HG03196 (cell line): ENCODE data around the gene SMIM44.

Experiments
- ATAC-seq: cut with Tn5 transposase; IDR thresholded peaks from one replicate; pipeline ENCODE4 v1.9.1; 2021; ENCODE audit not compliant: unreplicated experiment

Gene SMIM44

DNA sequence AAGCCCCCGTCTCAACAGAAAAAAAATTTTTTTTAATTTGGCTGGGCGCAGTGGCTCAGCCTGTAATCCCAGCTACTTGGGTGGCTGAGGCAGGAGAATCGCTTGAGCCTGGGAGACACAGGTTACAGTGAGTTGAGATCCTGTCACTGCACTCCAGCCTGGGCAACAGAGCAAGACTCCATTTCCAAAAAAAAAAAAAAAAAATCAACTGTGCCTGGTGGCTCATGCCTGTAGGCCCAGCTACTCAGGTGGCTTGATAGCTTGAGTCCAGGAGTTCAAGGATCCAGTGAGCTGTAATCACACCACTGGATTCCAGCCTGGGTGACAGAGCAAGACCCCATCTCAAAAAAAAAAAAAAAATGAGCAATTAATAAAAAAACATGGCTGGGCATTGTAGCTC is 18.5 kb upstream of the SMIM44 start:
- no peak for ATAC-seq

DNA sequence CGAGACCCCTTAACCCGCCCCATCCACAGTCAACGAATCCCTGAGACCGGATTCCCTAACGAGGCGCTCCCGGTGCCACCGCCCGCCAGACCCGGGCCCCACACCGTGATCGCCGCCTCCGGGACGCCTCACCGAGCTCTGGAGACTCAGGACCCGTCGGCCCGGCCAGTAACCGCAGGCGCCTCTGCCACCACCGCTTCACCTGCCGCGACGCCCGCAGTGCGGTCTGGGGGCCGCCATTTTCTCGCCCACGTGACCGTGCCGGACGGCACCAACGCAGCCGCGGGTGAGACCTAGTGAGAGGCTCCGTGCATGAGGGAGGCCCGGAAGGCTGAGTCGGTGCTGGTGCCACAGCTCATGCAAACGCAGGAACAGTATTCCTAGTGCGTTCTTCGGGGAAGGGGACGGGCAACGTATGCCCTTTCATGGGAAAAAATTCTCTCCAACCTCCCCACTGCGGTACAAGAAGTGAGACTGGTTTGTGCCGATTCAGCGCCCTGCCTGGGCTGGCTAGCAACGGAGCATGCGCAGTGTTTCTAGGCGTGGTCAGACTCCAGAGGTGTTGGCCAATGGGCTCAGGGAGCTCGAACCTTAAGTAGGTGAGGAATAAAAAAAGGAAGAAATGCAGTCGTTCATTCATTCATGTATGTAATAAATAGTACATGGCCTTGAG is 17.3 kb upstream of the SMIM44 start, which contains the start of gene DOHH:
Gene DOHH (minus strand): TSS at position 246 of the 673 bp plus-strand sequence. CDS start 3,860 bp downstream, outside the sequence.
- ATAC-seq, result peak; percentile 82

DNA sequence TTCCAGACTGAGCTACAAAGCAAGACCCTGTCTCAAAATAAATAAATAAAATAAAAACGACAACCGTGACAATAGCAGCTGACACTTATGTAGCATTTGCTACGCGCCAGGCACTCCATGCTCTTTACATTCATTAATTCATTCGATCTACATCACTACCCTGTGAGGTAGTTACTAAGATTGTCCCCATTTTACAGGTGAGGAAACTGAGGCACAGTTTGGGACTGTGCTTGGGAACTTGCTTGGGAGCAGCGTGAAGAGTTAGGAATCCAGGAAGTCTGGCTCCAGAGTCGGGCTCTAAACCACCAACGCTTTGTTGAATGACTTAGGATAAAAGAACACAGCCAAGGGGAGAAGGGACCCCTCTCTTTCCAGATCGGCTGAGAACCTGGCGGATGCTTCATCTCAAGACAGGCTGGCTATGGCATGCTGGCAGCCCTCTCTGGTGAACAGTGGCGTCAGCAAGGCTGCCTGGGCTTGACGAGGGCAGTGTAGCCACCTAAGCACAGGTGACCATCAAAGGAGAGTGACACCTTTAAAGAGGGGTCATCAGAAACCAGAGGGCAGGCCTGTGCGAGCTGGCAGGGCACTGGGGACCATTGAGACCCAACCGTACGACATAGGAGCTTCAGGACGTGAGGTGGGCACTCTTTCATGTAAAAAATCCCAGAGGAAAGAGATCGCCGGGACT is 16.6 kb upstream of the SMIM44 start:
- peak; percentile 6 for ATAC-seq

DNA sequence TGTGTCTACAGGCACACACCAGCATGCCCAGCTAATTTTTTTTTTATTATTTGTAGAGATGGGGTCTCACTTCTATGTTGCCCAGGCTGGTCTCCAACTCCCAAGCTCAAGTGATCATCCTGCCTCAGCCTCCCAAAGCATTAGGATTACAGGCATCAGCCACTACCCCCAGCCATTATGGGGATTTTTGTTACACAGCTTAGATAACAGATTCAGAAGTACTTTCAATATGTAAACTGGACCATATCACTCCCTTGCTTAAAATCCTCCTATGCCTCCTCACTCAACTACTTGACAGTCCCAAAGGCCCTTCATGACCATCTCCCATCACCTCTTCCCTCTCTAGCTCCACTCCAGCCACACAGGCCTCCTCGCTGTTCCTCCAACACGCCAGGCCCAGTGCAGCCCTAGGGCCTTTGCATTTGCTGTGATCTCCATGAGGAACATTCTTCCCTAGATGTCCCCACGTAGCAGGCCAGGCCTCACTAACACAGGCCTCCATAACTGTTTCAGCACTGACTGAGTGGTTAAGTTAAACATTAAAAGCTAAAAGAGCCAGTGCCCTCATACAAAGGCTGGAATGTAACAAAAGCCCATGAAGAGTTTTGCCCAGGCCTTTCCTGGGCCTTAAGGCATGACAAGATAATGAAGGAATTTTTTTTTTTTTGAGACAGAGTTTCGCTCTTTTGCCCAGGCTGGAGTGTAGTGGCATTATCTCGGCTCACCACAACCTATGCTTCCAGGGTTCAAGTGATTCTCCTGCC is 14.7 kb upstream of the SMIM44 start:
- ATAC-seq, result no peak

DNA sequence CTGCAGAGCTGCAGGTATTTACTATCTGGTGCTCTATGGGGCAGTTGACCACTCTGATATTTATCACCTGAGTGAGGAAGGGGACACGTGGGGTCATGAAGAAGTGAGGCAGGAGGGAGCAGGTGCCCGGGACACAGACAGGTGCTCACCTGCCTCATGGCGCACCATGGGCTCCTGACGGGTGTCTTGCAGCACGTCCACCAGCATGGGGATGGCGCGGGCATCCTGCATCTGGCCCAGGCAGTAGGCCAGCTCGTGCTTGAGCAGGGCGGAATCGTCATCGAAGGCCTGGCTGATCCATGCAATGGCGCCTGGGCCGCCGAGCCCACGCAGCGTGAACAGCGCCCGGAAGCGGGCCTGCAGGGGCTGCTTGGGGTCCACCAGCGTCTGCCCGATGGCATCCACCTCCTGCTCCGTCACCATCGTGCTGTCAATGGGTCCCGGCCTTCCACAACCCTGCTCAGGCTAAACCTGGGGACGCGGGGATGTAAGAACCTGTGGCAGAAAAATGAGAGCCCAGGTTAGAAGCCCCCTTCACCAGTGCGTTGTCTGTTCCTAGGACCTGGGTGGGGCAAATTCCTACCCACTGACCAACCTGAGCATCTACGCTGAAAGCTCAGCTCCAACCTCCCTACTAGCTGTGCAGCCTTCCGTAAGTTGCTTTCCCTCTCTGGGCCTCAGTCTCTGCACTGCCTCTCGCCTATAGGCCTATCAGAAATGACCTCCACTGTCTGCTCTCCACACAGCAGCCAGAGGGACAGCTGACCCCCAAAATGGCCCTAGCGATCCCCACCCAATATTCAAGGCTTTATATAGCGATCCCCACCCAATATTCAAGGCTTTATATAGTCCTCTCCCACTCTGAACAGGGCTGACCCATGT is 13.4 kb upstream of the SMIM44 start:
- ATAC-seq, result no peak

DNA sequence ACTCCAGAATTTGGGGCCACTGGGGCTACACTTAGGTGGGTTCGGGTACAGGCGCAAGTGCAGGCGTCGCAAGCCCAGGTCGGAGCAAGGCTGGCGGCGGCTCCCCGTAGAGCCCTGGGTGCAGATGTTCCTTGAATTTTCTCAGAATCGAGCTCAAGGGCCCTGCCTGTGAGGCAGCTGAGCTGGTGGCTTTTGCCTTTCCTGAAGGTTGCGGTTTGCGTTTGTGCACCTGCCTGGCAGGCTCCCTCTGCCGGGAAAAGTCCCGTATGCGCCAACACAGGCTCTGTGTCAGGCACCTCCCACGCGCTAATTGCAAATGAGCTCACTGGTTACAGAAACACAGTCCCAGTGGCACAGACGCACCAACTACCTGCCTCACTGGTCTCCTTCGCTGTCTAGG is 11.3 kb upstream of the SMIM44 start:
- no peak for ATAC-seq

DNA sequence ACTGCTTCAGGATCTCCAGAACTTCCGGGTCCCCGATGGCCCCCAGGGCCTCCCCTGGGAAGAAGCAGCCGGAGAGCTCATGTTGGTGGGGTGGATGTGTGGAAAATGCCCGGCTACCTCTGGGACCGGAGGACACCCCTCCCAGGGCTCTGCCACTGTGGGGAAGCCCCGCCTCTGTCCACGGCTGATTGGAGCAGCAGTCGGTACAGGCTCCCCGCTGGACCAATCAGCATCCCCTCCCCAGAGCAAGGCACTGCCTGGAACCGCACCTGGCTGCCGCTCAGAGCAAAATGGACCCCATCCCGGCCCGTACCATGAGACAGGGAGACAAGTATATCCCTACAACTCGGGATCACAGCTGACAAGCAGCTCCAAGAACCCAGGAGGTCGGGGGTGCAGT is 10.8 kb upstream of the SMIM44 start:
- no peak for ATAC-seq

DNA sequence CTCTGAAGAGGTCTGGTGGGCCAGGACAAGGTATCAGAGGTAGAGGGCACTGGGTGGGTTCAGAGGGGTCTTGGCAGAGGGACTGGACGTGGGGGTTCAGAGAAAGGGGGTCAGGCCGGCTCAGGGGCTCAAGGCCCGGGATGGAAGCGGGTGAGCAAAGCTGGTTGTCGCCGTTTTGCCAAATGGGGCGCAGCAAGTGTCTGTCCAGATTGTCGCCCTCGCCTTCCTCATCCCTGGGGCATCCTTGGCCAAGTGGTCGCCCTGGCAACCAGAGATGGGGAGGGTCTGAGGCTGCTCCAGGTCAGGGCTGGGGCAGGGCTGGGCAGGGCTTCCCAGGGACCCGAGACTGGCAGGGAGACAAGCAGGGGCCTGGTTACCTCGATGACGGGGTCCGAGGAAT is 10.4 kb upstream of the SMIM44 start:
- no peak for ATAC-seq

DNA sequence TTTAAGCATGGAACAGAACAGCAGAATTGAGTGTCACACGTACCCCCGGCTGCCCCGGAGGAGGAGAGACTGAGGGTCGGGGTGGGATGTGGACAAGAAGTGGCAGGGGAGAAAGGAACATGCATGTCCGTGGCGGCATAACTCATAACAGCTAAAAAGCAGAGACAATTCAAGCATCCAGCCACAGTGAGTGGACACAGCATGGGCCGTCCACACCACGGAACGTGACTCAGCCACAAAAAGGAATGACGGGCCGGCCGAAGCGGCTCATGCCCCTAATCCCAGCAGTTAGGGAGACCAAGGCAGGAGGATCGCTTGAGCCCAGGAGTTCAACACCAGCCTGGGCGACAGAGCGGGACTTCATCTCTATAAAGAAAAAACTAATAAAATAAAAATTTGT is 9.7 kb upstream of the SMIM44 start:
- ATAC-seq, result no peak

DNA sequence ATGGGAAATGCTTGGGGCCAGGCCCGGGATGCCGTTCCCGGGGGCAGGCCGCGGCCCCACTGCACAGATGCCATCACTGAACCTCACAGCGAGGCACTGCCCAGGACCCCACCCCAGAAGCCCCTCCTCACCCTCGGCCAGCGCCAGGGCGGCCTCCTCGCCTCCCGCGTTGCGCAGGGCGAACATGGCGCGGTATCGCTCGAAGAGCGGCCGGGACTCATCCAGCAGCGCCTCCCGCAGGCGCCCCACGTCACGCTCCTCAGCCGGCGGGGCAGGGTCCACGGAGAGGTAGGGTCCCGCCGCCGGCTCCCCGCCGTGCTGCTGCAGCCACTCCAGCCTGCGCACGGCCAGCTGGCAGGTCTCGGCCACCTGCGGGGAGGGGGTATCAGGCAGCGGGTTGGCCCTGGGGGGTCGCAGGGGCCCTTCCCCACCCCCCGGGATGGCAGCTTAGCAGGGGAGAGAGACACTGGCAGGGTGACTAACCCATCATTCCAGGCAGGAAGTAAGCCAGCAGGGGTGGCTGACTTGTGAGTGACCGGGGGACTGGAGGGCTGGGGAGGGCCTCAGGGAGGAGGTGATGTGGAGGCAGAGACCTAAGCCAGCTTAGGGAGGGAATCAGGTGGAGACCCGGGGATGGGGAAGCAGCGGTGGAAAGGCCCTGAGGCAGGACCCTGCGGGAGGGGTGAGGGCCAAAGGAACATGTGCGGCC is 9.0 kb upstream of the SMIM44 start:
- no peak for ATAC-seq

DNA sequence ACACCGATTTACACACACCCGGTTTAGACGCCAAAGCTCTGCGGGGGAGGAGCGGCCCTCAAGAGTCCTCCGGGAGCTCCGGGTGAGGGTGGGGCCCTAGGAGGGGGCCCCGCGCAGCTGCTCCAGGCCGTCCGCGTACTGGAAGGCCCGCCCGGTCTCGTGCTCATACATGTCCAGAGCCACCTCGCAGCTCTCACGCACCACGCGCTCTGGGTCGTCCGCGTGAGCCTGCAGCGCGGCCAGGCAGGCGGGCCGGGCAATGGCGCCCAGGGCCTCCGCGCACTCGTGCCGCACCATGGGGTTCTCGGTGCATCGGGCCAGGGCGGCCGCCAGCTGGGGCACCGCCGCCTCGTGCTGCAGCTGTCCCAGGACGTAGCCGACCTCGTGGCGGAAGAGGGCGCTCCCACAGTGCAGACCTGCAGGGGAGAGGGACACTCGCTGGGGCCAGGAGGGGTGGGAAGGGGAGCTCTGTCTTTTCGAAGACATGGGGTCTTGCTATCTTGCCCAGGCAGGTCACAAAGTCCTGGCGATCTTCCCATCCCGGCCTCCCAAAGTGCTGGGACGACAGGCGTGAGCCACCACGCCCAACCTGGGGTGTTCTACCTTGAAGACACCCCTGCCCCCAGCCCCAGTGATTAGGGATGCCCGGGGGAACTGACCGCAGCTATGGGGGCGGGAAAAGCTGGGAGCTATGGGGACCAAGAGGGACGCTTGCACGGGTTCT is 8.3 kb upstream of the SMIM44 start:
- ATAC-seq, result no peak

DNA sequence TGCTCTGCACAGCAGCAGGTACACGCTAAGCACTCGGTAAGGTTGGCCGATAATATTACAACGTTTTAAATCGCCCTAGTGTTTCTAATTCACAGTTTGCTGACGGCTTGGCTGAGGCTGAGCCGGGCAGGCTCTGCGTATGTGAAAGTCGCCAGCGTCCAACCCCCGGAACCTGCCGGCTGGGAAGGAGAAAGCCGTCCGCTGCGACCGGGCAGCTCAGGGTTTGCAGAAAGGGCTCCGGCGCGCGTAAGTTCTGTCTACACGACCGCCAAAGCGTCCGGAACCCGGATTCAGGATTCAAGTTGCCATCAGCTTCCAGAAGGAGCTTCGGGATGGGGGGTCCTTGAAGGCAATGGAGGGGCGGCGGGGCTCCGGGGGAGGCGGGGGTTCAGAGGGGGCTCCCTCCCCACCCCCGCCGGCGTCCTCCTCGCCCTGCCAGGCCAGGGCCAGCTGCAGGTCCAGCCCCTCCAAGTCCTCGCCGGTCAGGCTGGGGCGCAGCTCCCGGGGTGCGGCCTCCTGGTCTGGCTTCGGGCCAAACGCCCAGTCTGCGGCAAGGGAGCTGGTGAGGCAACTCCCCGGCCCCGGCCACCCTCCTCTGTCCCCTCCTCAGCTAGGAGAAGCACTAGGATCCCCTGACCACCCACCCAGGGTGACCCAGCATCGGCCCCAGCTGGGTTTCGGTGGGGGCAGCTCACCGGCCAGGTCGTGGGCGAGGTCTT is 575 bp downstream of the SMIM44 start:
- ATAC-seq, result no peak

DNA sequence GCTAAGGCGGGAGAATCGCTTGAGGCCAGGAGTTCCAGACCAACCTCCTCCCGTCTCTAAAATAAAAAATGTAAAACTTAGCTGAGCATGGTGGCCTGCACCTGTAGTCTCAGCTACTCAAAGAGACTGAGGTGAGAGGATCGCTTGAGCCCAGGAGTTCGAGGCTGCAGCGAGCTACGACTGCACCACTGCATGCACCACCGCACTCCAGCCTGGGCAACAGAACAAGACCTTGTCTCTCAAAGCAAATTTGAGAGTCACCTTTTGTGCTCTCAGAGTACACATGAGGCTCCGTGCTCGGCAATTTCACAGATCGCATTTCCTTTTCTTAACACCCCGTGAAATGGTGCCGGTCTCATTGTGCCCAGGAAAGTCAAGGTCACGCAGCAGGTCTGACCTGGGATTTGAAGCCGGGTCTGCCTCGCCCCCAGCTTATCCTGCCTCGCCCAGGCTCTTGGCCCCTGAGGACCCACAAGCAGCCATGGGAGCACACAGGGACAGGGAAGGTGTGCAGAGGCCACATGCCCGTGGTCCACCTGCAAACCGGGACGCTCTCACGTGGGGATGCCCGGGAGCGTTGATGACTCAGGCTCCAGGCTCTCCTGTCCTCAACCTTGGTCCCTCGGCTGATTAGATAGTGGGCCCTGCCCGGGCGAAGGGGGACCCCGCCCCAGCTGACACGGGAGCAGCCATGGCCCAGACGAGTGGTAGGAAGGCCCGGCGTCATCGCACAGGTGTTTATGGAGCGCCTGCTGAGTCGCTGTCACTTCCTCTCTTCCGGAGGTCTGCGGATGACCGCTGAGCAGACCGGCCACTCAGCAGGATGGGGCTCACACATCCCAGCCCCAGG is 1.8 kb downstream of the SMIM44 start:
- no peak for ATAC-seq

DNA sequence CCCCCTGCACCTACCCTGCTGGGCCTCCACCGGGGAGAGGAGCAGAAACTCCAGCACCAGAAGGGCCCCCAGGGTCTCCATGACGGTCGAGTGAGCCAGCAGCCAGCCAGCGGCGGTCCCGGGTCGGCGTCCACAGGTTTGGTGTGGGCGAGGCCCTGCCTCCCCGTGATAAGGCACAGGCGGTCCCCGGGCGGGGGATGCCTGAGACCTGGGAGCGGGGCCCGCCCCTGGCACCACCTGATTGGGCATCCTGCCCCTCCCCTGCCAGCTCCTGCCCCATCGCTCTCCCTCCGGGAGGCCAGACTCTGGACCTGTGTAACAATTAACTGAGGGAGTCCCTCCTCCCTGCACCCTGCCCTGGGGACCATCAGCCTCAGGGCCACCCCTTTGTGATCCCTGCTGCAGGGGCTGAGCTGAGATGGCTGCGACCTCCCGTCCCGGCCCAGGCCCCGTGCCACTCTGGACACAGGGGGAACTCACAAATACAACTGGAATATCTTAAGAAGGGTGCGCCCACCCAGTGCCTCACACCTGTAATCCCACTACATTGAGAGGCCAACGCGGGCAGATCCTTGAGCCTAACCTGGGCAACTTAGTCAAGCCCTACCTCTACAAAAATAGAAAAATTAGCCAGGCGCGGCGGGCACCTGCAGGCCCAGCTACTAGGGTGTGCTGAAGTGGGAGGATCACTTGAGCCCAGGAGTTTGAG is 2.7 kb downstream of the SMIM44 start, which contains the start of gene SMIM24:
Gene SMIM24 (minus strand): TSS at position 143 of the 709 bp plus-strand sequence. CDS start 62 bp downstream, at position 81.
- ATAC-seq, result no peak

DNA sequence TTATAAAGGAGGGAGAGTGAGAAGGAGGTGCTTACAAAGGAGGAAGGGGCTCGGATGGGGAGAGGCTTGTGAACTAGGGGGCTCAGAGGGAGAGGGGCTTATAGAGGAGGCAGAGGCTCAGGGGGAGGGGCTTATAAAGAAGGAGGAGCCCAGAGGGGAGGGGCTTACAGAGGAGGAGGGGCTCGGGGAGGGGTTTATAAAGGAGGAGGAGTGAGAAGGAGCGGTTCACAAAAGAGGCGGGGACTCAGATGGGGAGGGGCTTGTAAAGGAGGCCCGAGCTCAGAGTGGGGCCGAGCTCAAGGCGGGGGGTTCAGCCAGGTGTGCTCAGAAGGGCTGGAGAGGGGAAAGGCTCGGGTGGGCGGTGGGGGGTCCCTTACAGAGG is 3.4 kb downstream of the SMIM44 start:
- ATAC-seq, result no peak

DNA sequence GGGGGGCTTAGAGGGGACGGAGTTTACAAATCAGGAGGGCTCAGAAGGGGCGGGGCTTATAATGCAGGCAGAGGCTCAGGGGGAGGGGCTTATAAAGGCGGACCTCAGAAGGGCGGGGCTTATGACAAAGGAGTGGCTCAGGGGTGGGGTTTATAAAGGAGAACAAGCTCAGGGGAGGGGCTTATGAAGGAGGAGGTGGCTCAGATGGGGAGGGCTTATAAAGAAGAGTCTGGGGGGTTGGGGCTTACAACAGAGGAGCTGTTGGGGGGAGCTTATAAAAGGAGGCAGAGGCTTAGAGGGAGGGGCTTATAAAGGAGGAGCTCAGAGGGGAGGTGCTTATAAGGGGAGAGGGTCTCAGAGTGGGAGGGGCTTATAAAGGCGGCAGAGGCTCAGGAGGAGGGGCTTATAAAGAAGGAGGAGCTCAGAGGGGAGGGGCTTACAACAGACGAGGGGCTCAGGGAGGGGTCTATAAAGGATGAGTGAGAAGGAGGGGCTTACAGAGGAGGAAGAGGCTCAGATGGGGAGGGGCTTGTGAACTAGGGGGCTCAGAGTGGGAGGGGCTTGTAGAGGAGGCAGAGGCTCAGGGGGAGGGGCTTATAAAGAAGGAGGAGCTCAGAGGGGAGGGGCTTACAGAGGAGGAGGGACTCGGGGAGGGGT is 3.9 kb downstream of the SMIM44 start:
- no peak for ATAC-seq
